B cell (primary cell): ENCODE measurements around the gene CNTNAP2.

Experiments
- CTCF ChIP-seq: fragments of 200-600 bp; IDR thresholded peaks from one replicate; pipeline ENCODE4 v1.8.0; 2022; ENCODE audit warnings: antibody characterized with exemption, mild to moderate bottlenecking
- EZH2 ChIP-seq: IDR thresholded peaks from 2 replicates; pipeline ENCODE4 v1.6.1; 2012; ENCODE audit warnings: borderline replicate concordance, low read depth, mild to moderate bottlenecking, moderate library complexity, low read length; ENCODE audit not compliant: insufficient read depth, poor library complexity, severe bottlenecking

- TF ChIP-seq EZH2 (no peak), CTCF (no peak)
These were observed 1663.3 kb downstream of the CNTNAP2 start for GRCh38 chr7:147779949-147780348.
